GM19099 (cell line): ENCODE results near the gene MTMR10.

Experiments used
- POLR2A ChIP-seq: IDR thresholded peaks from 3 replicates; pipeline ENCODE4 v1.6.1; 2011; ENCODE audit warnings: low read depth; ENCODE audit not compliant: insufficient read length; ENCODE audit errors: extremely low read depth

The MTMR10 gene

GRCh38 chr15:30943654-30944335 lies 47.6 kb downstream of the MTMR10 start:
- no peak for TF ChIP-seq POLR2A

GRCh38 chr15:30941520-30941919 lies 49.9 kb downstream of the MTMR10 start:
- no peak for TF ChIP-seq POLR2A

GRCh38 chr15:30940359-30940758 lies 51.1 kb downstream of the MTMR10 start:
- no peak for TF ChIP-seq POLR2A

GRCh38 chr15:30939161-30939560 lies 52.3 kb downstream of the MTMR10 start:
- no peak for TF ChIP-seq POLR2A

GRCh38 chr15:30933293-30933692 lies 58.1 kb downstream of the MTMR10 start:
- no peak for TF ChIP-seq POLR2A

- no peak for TF ChIP-seq POLR2A
These were observed 61.0 kb downstream of the MTMR10 start for GRCh38 chr15:30930422-30930821.

GRCh38 chr15:30929982-30930381 lies 61.4 kb downstream of the MTMR10 start:
- no peak for TF ChIP-seq POLR2A

- no peak for TF ChIP-seq POLR2A
These were observed 62.3 kb downstream of the MTMR10 start for GRCh38 chr15:30929064-30929669.

- no peak for TF ChIP-seq POLR2A
These were observed 63.4 kb downstream of the MTMR10 start for GRCh38 chr15:30928076-30928475.

GRCh38 chr15:30927148-30927761 lies 64.2 kb downstream of the MTMR10 start:
- no peak for TF ChIP-seq POLR2A

GRCh38 chr15:30926161-30926560 lies 65.3 kb downstream of the MTMR10 start:
- no peak for TF ChIP-seq POLR2A

GRCh38 chr15:30925686-30926085 lies 65.7 kb downstream of the MTMR10 start:
- no peak for TF ChIP-seq POLR2A

- TF ChIP-seq POLR2A: no peak
These were observed 67.1 kb downstream of the MTMR10 start for GRCh38 chr15:30924353-30924752.

GRCh38 chr15:30923429-30923828 lies 68.0 kb downstream of the MTMR10 start:
- TF ChIP-seq POLR2A: no peak

GRCh38 chr15:30922480-30923311 lies 68.7 kb downstream of the MTMR10 start:
- TF ChIP-seq POLR2A: no peak

- TF ChIP-seq POLR2A: no peak
These were observed 69.5 kb downstream of the MTMR10 start for GRCh38 chr15:30921781-30922479.

GRCh38 chr15:30921106-30921505 lies 70.3 kb downstream of the MTMR10 start:
- no peak for TF ChIP-seq POLR2A
